NOMO-1 treated with DMSO at 0.1 percent for 48 hours (cell line): ENCODE results near the gene RPL41.
"Not testable (repeated sequence)": the region's sequence is repeated elsewhere in the genome, so short reads cannot be mapped to it uniquely, and the experiment has no call there.

Experiments
- DNase-seq: peaks from one replicate; lab custom pipeline; 2025; ENCODE audit not compliant: unreplicated experiment; lab: John Stamatoyannopoulos, UW

RPL41 gene

DNA sequence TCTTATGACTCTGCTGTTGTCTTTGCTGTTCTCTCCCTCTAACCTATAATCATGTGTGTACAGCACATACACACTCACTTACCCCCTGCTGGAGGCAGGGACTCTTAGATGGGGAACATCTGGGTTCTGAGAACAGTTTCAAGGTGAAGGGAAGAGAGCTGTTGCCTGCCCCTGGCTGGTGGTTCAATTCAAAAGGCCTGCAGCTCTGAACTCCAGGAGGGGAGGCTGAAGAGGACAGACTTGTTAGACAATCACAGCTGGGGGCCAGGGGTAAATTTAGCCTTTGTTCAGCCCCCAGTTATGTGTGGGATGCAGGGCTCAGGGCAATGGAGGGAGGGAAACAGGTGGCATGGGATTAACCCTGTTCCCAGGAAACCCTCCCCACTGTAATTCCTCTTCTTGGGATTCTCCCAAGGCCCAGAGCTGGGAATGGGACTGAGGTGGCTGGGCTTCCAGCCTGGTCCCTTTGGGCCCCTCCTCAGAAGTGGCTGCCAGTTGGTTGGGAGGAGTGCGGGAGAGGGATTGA, 37.9 kb downstream of the RPL41 start:
- no peak for DNase-seq

DNA sequence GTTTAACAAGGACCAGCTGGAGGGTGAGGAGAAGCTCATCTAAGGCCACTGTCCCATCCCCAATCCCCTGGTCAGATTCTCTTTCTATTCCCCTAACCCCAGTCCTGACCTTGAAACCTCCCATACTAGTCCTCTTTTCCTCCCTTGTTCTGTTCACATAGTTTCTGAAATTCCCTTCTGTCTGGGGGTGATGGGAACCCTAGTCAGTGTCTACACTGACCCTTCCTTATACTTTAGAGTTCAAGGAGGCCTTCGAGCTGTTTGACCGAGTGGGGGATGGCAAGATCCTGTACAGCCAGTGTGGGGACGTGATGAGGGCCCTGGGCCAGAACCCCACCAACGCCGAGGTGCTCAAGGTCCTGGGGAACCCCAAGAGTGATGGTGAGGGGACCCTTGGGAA, 38.4 kb downstream of the RPL41 start:
- no peak for DNase-seq

DNA sequence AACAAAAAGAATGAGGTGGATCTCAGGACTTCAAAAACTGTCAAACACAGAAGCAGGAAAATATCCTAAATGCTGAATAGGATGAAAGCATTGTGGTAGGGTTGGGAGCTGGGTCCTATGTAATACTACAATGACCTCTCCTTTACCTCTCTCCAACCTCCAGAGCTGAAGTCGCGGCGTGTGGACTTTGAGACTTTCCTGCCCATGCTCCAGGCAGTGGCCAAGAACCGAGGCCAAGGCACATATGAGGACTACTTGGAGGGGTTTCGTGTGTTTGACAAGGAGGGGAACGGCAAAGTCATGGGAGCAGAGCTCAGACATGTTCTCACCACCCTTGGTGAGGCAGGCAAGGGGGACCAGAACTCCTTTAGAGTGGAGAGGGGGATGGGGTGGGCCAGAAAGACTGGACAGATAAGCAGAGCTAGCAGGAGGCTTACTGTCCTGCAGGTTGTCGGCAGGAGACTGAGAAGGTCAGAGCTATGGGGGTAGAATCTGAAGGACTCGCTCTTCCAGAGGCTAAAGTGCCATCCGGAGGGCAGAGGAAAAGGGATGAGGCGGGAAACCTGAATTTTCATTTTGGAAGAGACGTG, 38.9 kb downstream of the RPL41 start:
- no peak for DNase-seq

DNA sequence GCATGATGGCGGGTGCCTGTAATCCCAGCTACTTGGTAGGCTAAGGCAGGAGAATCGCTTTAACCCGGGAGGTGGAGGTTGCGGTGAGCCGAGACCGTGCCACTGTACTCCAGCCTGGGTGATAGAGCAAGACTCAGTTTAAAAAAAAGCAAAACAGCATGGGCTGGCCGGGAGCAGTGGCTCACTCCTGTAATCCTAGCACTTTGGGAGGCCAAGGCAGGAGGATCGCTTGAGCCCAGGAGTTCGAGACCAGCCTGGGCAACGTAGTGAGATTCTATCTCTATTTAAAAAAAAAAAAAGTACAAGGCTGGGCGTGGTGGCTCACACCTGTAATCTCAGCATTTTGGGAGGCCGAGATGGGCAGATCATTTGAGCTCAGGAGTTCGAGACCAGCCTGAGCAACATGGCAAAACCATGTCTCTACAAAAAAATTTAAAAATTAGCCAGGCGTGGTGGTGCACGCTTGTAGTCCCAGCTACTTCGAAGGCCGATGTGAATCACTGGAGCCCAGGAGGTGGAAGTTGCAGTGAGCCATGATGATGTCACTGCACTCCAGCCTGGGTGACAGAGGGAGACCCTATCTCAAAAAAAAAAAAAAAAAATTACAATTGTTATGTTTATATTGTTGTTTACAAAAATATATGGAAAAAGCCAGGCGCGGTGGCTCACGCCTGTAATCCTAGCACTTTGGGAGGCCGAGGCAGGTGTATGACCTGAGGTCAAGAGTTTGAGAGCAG, 40.2 kb downstream of the RPL41 start:
- not testable (repeated sequence) for DNase-seq

DNA sequence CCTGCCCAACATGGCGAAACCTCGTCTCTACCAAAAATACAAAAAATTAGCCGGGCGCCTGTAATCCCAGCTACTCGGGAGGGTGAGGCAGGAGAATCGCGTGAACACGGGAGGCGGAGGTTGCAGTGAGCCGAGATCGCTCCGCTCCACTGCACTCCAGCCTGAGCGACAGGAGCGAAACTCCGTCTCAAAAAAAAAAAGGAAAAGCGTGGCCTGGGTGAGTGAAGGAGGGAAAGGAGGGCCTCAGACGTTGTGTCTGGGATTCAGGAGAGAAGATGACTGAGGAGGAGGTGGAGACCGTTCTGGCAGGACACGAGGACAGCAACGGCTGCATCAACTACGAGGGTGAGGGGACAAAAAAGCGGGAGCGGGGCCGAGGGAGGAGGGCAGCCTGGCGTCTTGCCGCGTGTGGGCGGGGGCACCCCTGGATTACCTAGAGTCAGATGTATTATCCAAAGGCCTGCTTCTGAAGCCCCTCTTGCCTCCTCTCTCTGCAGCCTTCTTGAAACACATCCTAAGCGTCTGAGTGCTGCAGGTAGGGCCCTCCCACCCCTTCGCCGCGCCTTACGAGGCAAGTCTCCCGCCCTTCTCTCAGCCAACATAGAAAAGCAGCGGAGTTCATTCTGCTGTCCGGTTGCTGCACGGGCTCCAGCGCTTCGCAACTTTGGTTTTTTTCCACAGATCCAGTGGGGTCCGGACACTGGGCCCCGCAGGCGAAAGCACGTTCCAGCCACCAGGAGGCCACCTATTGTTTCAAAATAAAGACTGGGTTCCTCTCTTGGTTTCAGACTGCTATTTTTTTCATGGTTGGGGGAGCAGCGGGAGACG, 41.0 kb downstream of the RPL41 start:
- DNase-seq: peak; percentile 86

DNA sequence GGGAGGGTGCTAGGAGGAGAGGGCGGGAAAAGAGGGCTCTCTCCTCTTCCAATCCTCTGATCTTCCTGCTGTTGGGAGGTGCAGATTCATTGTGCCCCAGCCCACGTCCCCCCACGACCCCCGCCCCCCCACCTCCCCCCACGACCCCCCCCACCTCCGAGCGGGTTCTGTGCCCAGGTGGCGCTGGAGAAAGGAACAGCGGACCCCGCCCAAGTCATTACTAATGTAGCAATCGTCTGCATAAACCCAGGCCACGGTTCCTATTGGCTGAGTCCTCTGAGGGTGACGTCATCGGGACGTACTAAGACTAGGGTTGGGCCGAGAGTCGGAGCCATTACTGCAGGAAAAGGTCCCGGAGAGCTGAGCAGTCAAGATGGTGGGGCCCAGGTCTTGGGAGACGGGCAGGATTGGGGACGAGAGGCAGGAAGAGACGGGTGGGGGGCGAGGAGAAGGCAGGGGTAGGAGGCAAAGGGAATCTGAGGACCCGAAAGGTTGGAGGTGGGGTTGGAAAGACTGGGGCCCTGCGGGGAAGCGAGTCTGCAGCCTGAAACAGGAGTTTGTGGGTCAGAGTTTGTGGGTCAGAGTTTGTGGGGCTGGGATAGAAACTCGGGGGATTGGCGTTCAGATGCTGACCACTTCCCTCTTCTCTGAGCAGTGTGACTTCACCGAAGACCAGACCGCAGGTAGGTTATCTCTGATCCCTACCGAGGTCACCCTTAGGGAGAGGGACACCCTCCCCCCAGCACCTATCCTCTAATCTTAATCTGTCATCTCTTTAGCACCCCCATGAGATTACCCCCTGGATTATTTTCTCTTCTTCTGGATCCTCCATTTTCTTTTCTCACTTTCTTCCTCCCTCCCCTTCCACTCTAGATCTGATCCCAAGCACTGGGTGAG, 41.8 kb downstream of the RPL41 start, which contains the start of gene MYL6:
Gene MYL6 (plus strand): TSS at position 331 of the 897 bp plus-strand sequence. CDS start 43 bp downstream, at position 374.
- peak; percentile 98 for DNase-seq

DNA sequence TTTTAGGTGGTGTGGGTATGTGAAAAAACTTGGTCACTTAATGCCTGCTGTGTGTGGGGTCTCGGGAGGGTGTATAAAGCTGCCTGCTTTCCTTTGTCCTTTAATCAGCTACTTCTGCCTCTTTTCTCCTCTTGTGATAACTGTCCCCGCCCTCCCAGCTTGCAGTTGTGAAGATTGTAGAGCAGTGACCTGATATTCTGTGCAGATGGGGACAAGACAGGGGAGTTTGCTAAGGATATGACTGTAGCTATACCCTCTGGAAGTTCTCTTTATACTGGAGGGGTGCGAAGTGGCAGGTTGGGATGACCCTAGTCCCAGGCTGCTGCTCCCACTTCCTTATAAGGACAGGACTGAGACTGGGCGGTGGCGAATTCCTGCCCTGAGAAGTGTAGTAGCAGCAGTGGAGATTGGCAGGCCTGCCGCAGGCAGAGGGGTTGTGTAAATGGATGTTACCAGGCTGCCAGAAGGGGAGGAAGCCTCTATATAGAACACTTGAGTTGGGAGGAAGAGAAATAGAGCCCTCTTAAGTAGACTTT, 42.6 kb downstream of the RPL41 start:
- DNase-seq: peak; percentile 40

DNA sequence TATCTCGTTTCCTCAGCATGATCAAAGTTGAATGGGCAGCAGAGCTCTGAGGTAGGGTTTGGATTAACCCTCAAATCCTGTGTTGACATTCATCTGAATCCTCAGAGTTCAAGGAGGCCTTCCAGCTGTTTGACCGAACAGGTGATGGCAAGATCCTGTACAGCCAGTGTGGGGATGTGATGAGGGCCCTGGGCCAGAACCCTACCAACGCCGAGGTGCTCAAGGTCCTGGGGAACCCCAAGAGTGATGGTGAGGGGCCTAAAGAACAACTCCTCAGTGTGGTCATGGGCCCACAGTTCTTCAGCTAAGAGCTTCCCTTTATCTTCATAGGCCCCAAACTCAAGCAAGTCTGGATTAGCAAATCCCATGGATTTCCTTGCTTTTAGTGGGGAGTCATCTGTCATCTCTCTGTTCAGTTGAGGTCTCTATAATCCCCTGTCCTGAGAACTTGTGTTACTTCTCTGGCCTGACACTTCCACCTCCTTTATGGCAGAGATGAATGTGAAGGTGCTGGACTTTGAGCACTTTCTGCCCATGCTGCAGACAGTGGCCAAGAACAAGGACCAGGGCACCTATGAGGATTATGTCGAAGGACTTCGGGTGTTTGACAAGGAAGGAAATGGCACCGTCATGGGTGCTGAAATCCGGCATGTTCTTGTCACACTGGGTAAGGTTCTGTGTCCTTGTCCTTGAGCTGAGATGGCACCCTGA, 43.2 kb downstream of the RPL41 start:
- no peak for DNase-seq

DNA sequence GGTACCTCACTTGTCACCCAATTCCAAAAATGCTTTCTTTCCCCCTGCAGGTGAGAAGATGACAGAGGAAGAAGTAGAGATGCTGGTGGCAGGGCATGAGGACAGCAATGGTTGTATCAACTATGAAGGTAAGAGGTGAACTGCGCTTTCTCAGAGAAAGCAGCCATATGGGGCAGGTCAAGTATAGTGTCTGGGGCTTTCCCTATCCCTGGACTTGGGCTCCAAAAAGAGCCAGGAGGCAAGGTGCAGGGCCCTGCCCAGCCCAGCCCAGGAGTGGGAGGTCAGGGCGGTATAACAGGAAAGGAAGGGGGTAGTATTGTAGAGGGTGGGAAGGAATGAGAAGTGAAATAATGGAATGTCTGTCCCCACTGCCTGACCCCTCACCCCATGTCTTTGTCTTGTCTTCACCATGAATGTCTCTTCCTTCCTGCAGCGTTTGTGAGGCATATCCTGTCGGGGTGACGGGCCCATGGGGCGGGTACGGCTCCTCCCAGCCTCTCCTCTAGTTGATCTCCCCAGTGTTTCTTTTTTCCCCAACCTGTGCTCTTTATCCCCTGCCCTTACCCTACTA, 43.8 kb downstream of the RPL41 start:
- no peak for DNase-seq

DNA sequence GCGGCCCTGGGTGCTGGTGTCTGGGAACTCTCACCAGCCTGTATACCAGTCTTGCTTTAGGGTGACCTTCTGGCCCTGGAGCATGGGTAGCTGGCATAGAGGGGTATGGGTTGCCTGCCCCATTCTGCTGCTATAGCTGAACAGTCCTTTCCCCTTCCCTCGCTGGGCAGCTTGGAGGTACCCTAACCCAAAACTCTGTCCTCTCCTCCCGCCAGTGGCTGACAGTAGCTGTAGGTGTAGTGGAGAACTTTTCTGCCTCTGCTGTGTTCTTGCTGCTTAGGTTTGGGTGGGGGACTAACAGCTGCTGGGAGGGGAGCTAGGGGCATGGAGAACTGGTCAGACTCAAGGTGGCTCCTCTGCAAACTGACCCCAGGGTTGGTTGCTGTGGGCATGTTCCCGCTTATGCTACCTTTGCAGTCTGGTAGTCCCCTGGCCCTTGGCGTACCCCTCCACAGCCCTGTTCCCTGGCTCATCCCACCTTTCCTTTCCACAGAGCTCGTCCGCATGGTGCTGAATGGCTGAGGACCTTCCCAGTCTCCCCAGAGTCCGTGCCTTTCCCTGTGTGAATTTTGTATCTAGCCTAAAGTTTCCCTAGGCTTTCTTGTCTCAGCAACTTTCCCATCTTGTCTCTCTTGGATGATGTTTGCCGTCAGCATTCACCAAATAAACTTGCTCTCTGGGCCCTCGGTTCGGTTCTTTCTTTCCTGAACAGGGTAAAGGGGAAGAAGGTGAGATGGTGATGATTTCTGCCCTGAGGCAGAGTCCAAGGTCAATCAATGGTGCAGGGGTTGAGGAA, 44.7 kb downstream of the RPL41 start:
- DNase-seq: no peak

DNA sequence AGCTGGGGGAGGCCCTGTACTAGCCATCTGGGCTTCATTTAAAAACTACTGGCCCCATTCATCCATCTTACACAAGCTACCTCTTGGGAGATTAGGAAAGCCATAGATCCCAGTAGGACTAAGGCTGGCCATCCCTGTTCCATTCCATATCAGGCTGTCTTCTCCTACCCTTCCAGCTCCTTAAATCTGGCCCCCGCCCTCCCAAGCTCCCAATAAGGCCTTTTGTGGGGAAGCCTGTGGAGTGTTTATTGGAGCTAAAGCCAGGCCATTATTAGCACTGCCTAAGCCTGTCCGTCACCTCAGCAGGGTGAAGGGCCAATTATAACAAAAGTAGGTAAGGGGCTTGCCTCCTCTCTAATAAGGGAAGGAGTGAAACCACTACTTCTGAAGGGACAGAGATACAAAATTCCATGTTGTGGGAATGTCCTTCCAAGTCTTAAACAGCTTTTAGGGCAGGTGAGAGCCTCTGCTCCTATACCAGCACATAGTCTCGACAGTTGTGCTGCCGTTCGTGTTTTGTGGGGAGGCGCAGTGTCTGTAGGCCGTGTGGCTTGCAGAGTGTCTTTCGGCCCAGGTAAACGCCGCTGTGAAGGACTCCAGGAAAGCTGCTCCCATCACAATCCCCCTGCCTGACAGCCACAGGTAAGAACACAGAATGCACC, 45.4 kb downstream of the RPL41 start:
- DNase-seq: no peak

DNA sequence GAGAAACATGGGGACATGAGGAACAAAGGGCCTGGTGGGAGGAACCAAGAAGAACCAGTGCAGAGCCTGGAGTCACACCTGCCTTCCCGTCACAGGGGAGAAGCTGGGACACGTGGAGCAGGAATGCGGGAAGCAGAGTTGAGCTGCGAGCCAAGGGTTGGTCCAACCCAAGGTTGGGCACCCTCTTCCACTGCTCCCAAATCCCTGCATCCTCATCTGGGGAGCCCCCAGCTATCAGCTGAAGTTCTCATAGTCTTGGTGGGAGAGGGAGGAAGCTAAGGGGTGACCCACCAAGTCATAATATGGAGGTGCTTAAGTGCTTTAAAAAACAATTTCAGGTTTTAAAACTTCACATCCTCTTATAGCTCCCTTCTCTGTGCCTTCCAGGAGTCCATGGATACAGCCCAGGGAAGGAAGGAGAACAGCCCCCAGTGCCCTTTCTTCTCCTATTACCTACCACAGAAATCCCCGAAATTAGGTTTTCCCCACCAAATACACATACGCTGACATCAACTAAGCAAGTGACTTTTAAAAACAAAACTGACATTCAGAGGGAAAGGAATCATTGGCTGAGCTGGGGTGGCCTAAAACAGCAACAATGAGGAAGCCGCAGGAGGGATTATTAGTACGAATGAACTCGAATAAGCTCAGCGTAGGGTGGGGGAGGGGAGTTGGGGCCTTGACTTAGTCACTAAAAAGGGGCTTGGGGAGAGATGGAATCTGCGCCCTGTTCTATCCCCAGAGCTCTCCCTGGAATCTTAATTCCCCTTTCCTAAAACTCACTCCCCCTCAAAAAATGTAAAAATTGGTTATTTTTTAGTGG, 46.2 kb downstream of the RPL41 start:
- no peak for DNase-seq

DNA sequence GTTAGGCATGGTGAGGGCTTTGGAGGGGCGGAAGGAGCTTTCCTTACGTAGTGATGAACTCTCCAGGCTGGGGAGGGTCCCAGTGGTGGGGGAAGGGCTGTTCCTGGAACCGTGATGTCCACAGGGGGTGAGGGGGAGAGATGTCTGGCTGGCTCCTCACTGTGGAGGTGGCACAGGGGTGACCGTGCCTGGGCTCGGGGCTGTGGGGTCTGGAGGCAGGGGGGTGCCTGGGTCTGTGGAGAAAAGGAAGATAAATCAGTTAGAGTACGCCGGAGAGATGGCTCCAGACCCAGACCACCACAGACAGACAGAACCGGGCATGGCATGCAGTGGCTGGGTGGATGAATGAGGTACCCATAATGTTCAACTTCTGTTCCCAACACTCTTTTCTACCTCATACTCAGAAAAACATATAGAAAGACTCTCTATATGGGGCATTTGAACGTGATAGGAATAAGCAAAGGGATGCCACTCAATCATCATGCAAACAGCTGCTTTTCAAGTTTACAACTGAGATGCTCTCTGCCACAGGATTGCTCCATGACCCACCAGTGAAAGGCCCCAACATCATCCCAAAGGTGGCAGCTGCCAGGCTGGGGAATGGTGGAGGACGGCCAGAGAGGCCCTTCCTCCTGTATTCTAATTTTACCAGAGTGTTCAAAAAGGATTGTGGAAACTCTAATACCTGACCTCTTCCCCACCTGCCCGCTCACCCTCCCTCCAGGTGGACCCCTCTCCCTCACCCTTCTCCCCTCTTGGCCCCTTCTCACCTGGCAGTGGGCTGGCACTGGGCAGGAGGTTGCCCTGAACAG, 47.3 kb downstream of the RPL41 start:
- DNase-seq: no peak

DNA sequence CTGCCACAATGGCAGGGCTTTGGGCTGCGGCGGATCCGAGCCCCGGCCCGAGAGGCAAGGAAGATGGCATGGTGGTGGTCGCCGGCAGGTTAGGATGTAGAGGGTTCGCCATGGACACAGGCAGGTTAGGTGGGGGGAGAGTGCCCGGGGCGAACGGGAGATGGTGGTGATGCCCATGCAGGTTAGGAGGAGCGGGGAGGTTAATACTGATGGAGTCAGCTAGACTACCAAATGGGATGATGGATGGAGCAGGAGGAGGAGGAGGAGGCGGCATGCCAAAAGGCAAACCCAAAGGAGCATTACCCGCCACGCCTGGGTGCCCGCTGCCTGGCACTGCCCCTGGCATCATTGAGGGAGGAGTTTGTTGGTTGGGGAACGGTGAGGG, 47.9 kb downstream of the RPL41 start:
- DNase-seq: no peak

DNA sequence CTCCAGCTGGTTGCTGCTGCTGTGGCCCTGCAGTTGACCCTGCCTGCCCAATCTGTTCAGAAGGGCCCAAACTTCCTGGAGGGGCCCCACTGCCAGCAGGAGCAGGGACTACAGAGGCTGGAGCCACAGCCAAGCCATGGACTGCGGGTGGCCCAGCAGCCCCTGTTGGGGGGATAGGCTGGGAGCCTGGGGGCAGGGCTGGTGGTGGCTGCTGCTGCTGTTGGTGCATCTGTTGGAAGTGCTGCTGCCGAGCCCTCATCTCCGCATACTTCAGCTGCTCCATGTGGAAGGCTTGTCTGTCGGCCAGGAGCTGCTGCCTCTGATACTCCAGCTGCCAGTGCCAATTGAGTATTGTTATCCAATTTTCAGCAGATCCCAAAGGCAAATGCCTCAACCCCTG, 48.9 kb downstream of the RPL41 start:
- no peak for DNase-seq
